BLaER1 treated with 17β-estradiol and CSF1 and Interleukin-3, amounts not matched to agents 10 nM and 100 nM (cell line): Measurements from ENCODE around the gene SUCLG2.

Source experiments
- H3K27ac ChIP-seq, 11 experiments: shearing (Covaris generic); formaldehyde crosslinking; 2 replicates each; pipeline ENCODE4 v1.8.1; 2022
- H3K27me3 ChIP-seq, 11 experiments: shearing (Covaris generic); formaldehyde crosslinking; 2 replicates each; pipeline ENCODE4 v1.8.1; 2022
- H3K36me3 ChIP-seq, 11 experiments: shearing (Covaris generic); formaldehyde crosslinking; 2 replicates each; pipeline ENCODE4 v1.8.1; 2022
- H3K4me1 ChIP-seq, 10 experiments: shearing (Covaris generic); formaldehyde crosslinking; 2 replicates each; pipeline ENCODE4 v1.8.1; 2022
- H3K4me2 ChIP-seq, 11 experiments: shearing (Covaris generic); formaldehyde crosslinking; 2 replicates each; pipeline ENCODE4 v1.8.1; 2022
- H3K4me3 ChIP-seq, 10 experiments: shearing (Covaris generic); formaldehyde crosslinking; 2 replicates each; pipeline ENCODE4 v1.8.1; 2022
- H3K9ac ChIP-seq, 11 experiments: shearing (Covaris generic); formaldehyde crosslinking; 2 replicates each; pipeline ENCODE4 v1.8.1; 2022
- H3K9me3 ChIP-seq, 11 experiments: shearing (Covaris generic); formaldehyde crosslinking; replicated peaks in 1 of 11; 2 replicates each; pipeline ENCODE4 v1.8.1; 2022
- H4K20me1 ChIP-seq, 11 experiments: shearing (Covaris generic); formaldehyde crosslinking; 2 replicates each; pipeline ENCODE4 v1.8.1; 2022
- Cebpa-rat ChIP-seq, 11 experiments: shearing (Covaris generic); IDR thresholded peaks; 2 replicates each; pipeline ENCODE4 v1.8.1; 2022

Gene SUCLG2

DNA sequence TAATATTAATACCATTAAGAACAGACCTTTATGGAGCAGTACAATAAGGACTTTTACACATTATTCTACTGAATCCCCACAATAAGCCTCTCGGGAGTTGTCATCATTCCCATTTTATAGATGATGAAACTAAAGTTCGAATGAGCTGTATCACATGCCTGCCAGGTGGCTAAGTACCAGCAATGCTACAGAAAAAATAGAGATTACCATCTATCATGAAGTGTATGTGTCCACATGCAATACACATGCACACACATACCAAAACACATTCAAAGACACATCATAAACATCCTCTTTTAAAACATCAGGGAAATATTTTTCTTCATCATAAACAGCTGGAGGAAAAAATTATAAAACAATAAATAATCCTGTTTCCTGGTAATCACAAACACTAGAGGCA lies 136.6 kb downstream of the SUCLG2 start:
- Histone ChIP-seq H3K4me2 (no peak overlapping the region), H3K27me3 (no peaks in the 10 kb centered on the region), H3K36me3 (peaks cover 0 to 80% (median 11%) of the 10 kb centered on the region in 11 experiments; a peak in 11 of 22 replicates), H3K4me1 (peaks cover 0 to 11% (median 7%) of the 10 kb centered on the region in 10 experiments; a peak in 10 of 20 replicates), H3K9me3 (peaks cover 0 to 3% (median 0%) of the 10 kb centered on the region in 11 experiments; a peak in 1 of 22 replicates), H3K4me3 (no peak overlapping the region), H3K9ac (no peak overlapping the region), H3K27ac (no peak overlapping the region), H4K20me1 (no peaks in the 10 kb centered on the region)
- no peak for TF ChIP-seq Cebpa-rat (IDR thresholded peaks at IDR 0.05)

DNA sequence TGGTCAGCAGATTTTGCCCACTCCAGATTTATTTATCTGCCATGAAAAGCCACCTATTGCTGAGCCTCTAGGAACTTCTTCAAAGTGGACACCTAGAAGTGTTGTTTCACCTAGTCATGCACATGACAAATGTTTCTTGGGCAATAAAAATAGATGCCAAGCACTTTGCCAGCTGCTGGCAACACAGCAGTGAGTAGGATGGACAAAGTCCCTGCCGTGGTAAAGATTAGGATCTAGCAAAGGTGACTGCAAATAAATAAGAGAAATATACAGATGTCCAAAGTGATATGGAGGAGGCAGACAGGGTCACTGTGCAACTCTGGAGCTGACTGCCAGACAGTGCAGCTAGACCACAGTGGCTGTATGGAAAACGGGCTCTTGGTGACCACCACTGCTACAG lies 137.9 kb downstream of the SUCLG2 start:
- Histone ChIP-seq H3K36me3 (peaks cover 0 to 86% (median 11%) of the 10 kb centered on the region in 11 experiments; a peak in 11 of 22 replicates), H4K20me1 (no peaks in the 10 kb centered on the region), H3K27ac (no peak overlapping the region), H3K9ac (no peak overlapping the region), H3K27me3 (no peaks in the 10 kb centered on the region), H3K9me3 (no peaks in the 10 kb centered on the region), H3K4me3 (no peak overlapping the region), H3K4me1 (peaks cover 0 to 9% (median 6%) of the 10 kb centered on the region in 10 experiments; a peak in 10 of 20 replicates), H3K4me2 (no peak overlapping the region)
- no peak for TF ChIP-seq Cebpa-rat (IDR thresholded peaks at IDR 0.05)

DNA sequence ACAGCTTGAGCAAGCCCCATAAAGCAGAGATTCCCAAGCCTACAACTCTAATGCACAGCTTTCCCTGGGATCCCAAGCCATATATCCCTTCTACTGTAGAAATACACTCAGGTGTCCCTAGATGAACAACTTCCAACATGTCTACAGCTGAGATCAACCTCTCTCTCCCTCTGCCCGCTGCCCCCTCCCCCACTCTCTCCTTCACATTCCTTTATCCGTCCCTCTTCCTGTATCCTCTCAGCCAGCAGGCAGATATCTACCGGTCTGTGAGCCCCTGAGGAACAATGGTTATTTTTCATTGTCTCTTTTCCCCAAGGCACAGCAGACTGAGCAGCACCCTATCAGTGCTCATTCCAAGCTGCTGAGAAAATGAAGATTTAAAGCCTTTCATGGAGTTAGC lies 138.6 kb downstream of the SUCLG2 start:
- H3K27me3 ChIP-seq: no peaks in the 10 kb centered on the region
- no peak overlapping the region for H3K4me2 ChIP-seq
- no peak overlapping the region for H3K4me3 ChIP-seq
- no peak overlapping the region for H3K27ac ChIP-seq
- H3K36me3 ChIP-seq: peaks cover 0 to 92% (median 11%) of the 10 kb centered on the region in 11 experiments; a peak in 11 of 22 replicates
- peaks cover 0 to 2% (median 0%) of the 10 kb centered on the region in 10 experiments; a peak in 3 of 20 replicates for H3K4me1 ChIP-seq
- no peak for TF ChIP-seq Cebpa-rat (IDR thresholded peaks at IDR 0.05)
- H3K9ac ChIP-seq: no peak overlapping the region
- no peaks in the 10 kb centered on the region for H3K9me3 ChIP-seq
- H4K20me1 ChIP-seq: no peaks in the 10 kb centered on the region

DNA sequence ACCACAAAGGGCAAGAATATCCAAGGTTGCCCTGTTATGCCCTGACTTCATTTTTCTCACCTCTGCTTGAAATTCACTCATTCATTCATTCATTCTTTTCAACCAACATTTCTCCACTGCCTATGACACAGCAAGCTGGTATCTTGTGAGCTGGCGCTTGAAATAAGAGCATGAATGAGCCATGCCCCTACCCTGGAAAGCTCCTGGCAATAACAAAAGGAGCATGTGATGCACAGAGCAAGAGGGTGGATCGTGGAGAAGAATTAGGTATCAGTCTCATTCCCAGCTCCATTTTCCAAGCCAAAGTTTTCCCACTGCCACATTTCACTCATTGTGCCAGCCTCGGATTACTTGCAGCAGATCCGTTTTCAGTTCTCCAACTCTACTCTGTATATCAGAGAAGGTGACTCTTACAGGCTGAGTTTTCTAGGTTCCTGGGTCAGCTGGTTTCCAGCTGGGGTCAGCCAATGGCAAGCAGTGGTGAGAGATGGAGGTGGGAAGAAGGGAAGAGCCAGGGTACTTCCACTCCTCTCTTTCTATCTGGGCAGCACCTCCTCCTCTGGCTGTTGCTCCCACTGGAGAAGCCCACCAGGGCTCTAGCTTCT lies 144.8 kb downstream of the SUCLG2 start:
- TF ChIP-seq Cebpa-rat (IDR thresholded peaks at IDR 0.05): no peak
- no peak overlapping the region for H3K4me3 ChIP-seq
- H3K4me2 ChIP-seq: peak overlapping the region; percentile 30 to 58 (median 50)
- no peak overlapping the region for H3K9ac ChIP-seq
- H3K36me3 ChIP-seq: peaks cover 0 to 57% (median 2%) of the 10 kb centered on the region in 11 experiments; a peak in 10 of 22 replicates
- no peaks in the 10 kb centered on the region for H3K27me3 ChIP-seq
- H3K9me3 ChIP-seq: no peaks in the 10 kb centered on the region
- no peaks in the 10 kb centered on the region for H4K20me1 ChIP-seq
- peaks cover 8 to 14% (median 10%) of the 10 kb centered on the region in 10 experiments for H3K4me1 ChIP-seq
- H3K27ac ChIP-seq: no peak overlapping the region

DNA sequence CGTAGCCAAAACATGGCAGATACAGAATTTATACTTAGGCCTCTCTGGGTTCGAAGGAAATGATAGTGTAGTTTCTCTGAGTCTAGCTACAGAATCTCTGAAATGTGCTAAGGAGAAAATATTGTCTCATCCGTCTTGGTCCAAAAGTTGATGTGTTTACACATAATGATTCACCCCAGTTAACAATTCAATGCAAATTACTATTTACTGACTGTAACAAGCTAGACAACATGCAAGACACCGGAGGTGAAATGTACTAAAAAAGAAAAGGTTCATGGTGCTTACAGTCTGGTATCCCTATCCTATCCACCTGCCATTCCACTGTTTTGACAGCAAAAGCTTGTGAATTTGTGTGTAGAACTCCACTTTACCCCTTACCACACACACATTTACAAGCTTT lies 146.8 kb downstream of the SUCLG2 start:
- H3K4me3 ChIP-seq: no peak overlapping the region
- H3K9ac ChIP-seq: no peak overlapping the region
- no peak overlapping the region for H3K4me2 ChIP-seq
- H3K36me3 ChIP-seq: peaks cover 0 to 55% (median 0%) of the 10 kb centered on the region in 11 experiments; a peak in 6 of 22 replicates
- peaks cover 8 to 14% (median 10%) of the 10 kb centered on the region in 10 experiments for H3K4me1 ChIP-seq
- H4K20me1 ChIP-seq: no peaks in the 10 kb centered on the region
- H3K27ac ChIP-seq: no peak overlapping the region
- H3K9me3 ChIP-seq: no peaks in the 10 kb centered on the region
- no peak for TF ChIP-seq Cebpa-rat (IDR thresholded peaks at IDR 0.05)
- H3K27me3 ChIP-seq: no peaks in the 10 kb centered on the region

DNA sequence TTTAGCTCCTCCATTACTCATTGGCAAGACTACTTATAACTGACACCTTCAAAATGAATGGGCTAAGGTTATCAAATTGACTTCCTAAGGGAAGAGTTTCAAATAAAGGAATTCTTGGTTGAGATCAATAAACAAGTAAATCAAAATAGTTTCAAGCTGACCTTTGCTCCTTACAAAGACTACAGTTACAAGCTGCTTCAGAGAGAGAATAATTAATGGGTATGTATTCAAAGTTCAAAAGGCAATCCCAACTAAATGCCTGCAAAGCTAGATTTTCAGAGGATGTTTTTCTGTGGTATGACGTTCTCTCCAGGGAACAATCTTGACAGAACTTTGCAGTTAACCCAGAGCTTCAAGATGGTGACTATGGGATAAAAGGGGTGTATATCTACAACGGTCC lies 153.7 kb downstream of the SUCLG2 start:
- Histone ChIP-seq H3K9ac (no peak overlapping the region), H3K4me1 (peaks cover 0 to 7% (median 0%) of the 10 kb centered on the region in 10 experiments; a peak in 1 of 20 replicates), H3K27ac (no peak overlapping the region), H3K27me3 (no peaks in the 10 kb centered on the region), H3K9me3 (no peaks in the 10 kb centered on the region), H3K4me2 (no peak overlapping the region), H4K20me1 (no peaks in the 10 kb centered on the region), H3K4me3 (no peak overlapping the region), H3K36me3 (peaks cover 0 to 37% (median 0%) of the 10 kb centered on the region in 11 experiments; a peak in 6 of 22 replicates)
- no peak for TF ChIP-seq Cebpa-rat (IDR thresholded peaks at IDR 0.05)

DNA sequence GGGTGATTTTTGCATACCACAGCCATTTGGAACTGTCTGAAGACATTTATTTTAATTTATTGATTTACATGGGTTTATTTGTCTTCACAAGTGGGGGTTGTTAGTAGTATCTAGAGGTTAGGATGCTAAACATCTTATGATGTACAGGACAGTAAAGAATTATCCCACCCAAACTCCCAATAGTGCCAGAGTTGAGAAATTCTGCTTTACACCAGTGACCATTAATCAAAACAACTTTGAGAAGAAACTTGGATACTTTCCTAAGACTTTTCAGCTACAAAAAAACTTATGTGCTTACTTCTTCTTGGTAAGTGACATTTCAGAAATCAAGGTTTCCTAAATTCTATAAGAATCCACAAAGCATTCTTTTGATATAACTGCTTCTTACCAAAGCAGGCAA lies 156.7 kb downstream of the SUCLG2 start:
- Histone ChIP-seq H3K9ac (no peak overlapping the region), H3K27me3 (no peaks in the 10 kb centered on the region), H3K4me1 (peaks cover 0 to 7% (median 0%) of the 10 kb centered on the region in 10 experiments; a peak in 1 of 20 replicates), H3K9me3 (no peaks in the 10 kb centered on the region), H3K4me3 (no peak overlapping the region), H3K27ac (no peak overlapping the region), H4K20me1 (no peaks in the 10 kb centered on the region), H3K4me2 (no peak overlapping the region), H3K36me3 (peaks cover 0 to 47% (median 6%) of the 10 kb centered on the region in 11 experiments; a peak in 10 of 22 replicates)
- TF ChIP-seq Cebpa-rat (IDR thresholded peaks at IDR 0.05): no peak

DNA sequence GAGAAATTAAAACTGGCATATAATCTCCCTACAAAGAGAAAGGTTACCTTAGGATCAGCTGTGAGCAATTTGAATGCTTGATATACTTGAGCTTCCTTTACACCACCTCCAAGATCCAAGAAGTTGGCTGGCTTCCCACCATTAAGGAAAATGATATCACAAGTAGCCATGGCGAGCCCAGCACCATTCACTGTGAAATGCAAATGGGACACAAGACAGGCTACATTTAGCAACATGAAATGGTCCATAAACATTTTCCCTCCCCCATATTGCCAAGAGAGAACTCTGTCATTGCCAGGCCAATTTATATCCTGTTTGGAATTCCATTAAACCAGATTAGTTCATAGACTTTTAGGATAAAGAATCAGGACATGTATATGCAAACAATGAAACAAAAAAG lies 158.7 kb downstream of the SUCLG2 start:
- Histone ChIP-seq H3K4me3 (no peak overlapping the region), H3K27me3 (no peaks in the 10 kb centered on the region), H4K20me1 (no peaks in the 10 kb centered on the region), H3K4me2 (no peak overlapping the region), H3K9me3 (no peaks in the 10 kb centered on the region), H3K36me3 (peaks cover 0 to 55% (median 6%) of the 10 kb centered on the region in 11 experiments; a peak in 10 of 22 replicates), H3K4me1 (peaks cover 0 to 7% (median 0%) of the 10 kb centered on the region in 10 experiments; a peak in 1 of 20 replicates), H3K27ac (no peak overlapping the region), H3K9ac (no peak overlapping the region)
- TF ChIP-seq Cebpa-rat (IDR thresholded peaks at IDR 0.05): no peak

DNA sequence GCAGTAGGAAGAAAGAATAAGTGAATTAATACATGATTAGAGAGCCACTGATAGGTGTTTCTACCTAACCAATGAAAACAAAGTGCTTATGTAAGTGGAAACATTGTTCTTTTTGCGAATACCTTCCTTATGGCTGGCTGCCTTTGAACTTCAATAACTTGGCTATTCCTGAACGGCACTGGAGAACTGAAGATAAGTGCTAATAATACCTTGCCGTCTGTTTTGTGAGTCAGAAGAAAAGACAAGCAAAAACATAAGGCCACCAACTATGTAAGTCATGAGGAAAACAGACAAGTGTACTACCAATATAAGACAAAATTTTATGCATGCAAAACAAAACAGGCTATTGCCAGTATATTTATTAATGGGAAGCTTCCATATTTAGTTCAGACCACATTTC lies 160.6 kb downstream of the SUCLG2 start:
- H3K4me3 ChIP-seq: no peak overlapping the region
- no peak overlapping the region for H3K4me2 ChIP-seq
- H3K27ac ChIP-seq: no peak overlapping the region
- TF ChIP-seq Cebpa-rat (IDR thresholded peaks at IDR 0.05): no peak
- H3K9ac ChIP-seq: no peak overlapping the region
- peaks cover 0 to 57% (median 6%) of the 10 kb centered on the region in 11 experiments; a peak in 10 of 22 replicates for H3K36me3 ChIP-seq
- no peaks in the 10 kb centered on the region for H3K27me3 ChIP-seq
- H3K4me1 ChIP-seq: peaks cover 0 to 7% (median 0%) of the 10 kb centered on the region in 10 experiments; a peak in 1 of 20 replicates
- H4K20me1 ChIP-seq: no peaks in the 10 kb centered on the region
- no peaks in the 10 kb centered on the region for H3K9me3 ChIP-seq

DNA sequence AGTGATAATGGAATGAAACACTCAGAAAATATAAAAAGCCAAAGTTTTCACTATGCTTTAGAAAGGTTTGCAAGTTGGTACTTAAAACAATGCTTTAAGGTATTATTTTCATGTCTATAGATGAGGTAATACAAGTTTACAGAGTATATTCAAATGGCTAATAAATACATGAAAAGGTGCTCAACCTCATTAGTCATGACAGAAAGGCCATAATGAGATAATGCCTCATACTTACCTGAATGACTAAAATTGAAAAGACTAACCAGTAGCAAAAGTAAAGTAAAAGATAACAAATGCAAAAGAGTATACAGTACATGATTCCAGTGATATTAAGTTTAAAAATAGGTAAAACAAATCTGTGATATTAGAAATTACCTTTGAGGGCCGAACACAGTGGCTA lies 163.8 kb downstream of the SUCLG2 start:
- H3K4me1 ChIP-seq: no peaks in the 10 kb centered on the region
- no peak overlapping the region for H3K27ac ChIP-seq
- no peak overlapping the region for H3K9ac ChIP-seq
- no peaks in the 10 kb centered on the region for H3K9me3 ChIP-seq
- H3K36me3 ChIP-seq: peaks cover 0 to 55% (median 5%) of the 10 kb centered on the region in 11 experiments; a peak in 10 of 22 replicates
- no peaks in the 10 kb centered on the region for H4K20me1 ChIP-seq
- no peak for TF ChIP-seq Cebpa-rat (IDR thresholded peaks at IDR 0.05)
- no peak overlapping the region for H3K4me3 ChIP-seq
- no peaks in the 10 kb centered on the region for H3K27me3 ChIP-seq
- no peak overlapping the region for H3K4me2 ChIP-seq
